Neural cell (in vitro differentiated cells): ENCODE measurements around the gene CASP12. TPM values are rescaled to one million over a fixed set of nuclear protein-coding genes. Genes with fewer than 3 reads are reported as not detected.

ENCODE experiments used
- H2AFZ ChIP-seq: fragments of 200-600, 300-800 bp; sonication (generic), shearing (Covaris generic); 2 replicates; pipeline ENCODE4 v1.6.0; 2014; ENCODE audit warnings: low read depth, mild to moderate bottlenecking, antibody characterized with exemption, low read length, moderate library complexity
- H3F3A ChIP-seq: fragments of 200-600 bp; shearing (Covaris generic); 2 replicates; pipeline ENCODE4 v1.6.1; 2016; ENCODE audit warnings: mild to moderate bottlenecking, moderate library complexity, mixed read lengths, antibody characterized with exemption, low read length; ENCODE audit not compliant: insufficient read depth, poor library complexity, severe bottlenecking
- H3K27ac ChIP-seq: fragments of 200-600, 300-800 bp; sonication (generic), shearing (Covaris generic); 2 replicates; pipeline ENCODE4 v1.5.1; 2014; ENCODE audit warnings: mild to moderate bottlenecking, low read length, moderate library complexity
- H3K27me3 ChIP-seq: fragments of 300-800, 200-600 bp; sonication (generic), shearing (Covaris generic); 2 replicates; pipeline ENCODE4 v1.6.0; 2014; ENCODE audit warnings: mild to moderate bottlenecking, low read depth, low read length, moderate library complexity; ENCODE audit not compliant: insufficient read depth
- H3K36me3 ChIP-seq: fragments of 300-800, 200-600 bp; sonication (generic), shearing (Covaris generic); 2 replicates; pipeline ENCODE4 v1.5.1; 2014; ENCODE audit warnings: mild to moderate bottlenecking, antibody characterized with exemption, low read length, moderate library complexity; ENCODE audit not compliant: insufficient read depth
- H3K4me2 ChIP-seq: fragments of 300-800, 200-600 bp; sonication (generic), shearing (Covaris generic); 2 replicates; pipeline ENCODE4 v1.6.0; 2014; ENCODE audit warnings: mild to moderate bottlenecking, low read length
- H3K4me3 ChIP-seq: fragments of 300-800, 200-600 bp; sonication (generic), shearing (Covaris generic); 2 replicates; pipeline ENCODE4 v1.5.1; 2014; ENCODE audit warnings: mild to moderate bottlenecking, low read length, moderate library complexity
- H3K79me2 ChIP-seq: fragments of 200-600 bp; shearing (Covaris generic); replicated peaks from 2 replicates; pipeline ENCODE4 v1.6.0; 2014; ENCODE audit warnings: mild to moderate bottlenecking, low read length, moderate library complexity; ENCODE audit not compliant: insufficient read depth
- H3K9ac ChIP-seq: fragments of 300-800, 200-600 bp; sonication (generic), shearing (Covaris generic); 2 replicates; pipeline ENCODE4 v1.6.1; 2016; ENCODE audit warnings: mild to moderate bottlenecking, low read length, mixed read lengths
- H3K9me2 ChIP-seq: fragments of 200-600 bp; shearing (Covaris generic); 2 replicates; pipeline ENCODE4 v1.6.1; 2016; ENCODE audit warnings: mild to moderate bottlenecking, low read length, mixed read lengths; ENCODE audit not compliant: insufficient read depth
- H3K9me3 ChIP-seq: fragments of 200-600, 300-800 bp; sonication (generic), shearing (Covaris generic); 2 replicates; pipeline ENCODE4 v1.6.1; 2016; ENCODE audit warnings: mild to moderate bottlenecking, mixed run types, low read length, moderate library complexity, mixed read lengths
- H4K20me1 ChIP-seq: fragments of 200-600 bp; shearing (Covaris generic); 2 replicates; pipeline ENCODE4 v1.6.1; 2016; ENCODE audit warnings: mild to moderate bottlenecking, mixed run types; ENCODE audit not compliant: insufficient read depth
- CTCF ChIP-seq: fragments of 450-650 bp; IDR thresholded peaks from 2 replicates; pipeline ENCODE4 v1.5.1; 2014; ENCODE audit warnings: antibody characterized with exemption, mild to moderate bottlenecking, moderate library complexity; ENCODE audit not compliant: poor library complexity, severe bottlenecking
- EP300 ChIP-seq: fragments of 450-650 bp; conservative IDR thresholded peaks from 2 replicates; pipeline ENCODE4 v1.6.1; 2014; ENCODE audit warnings: antibody characterized with exemption, mild to moderate bottlenecking, moderate library complexity; ENCODE audit not compliant: poor library complexity, severe bottlenecking
- EZH2 ChIP-seq: fragments of 200-600, 300-800 bp; shearing (Covaris generic), sonication (generic); IDR thresholded peaks from 2 replicates; pipeline ENCODE4 v1.6.1; 2014; ENCODE audit warnings: antibody characterized with exemption, low read length, borderline replicate concordance, mild to moderate bottlenecking; ENCODE audit not compliant: insufficient read depth, poor library complexity, severe bottlenecking
- MXI1 ChIP-seq: fragments of 450-650 bp; conservative IDR thresholded peaks from 2 replicates; pipeline ENCODE4 v1.6.1; 2014; ENCODE audit warnings: antibody characterized with exemption, mild to moderate bottlenecking; ENCODE audit not compliant: poor library complexity, severe bottlenecking
- POLR2AphosphoS5 ChIP-seq: IDR thresholded peaks from 2 replicates; pipeline ENCODE4 v1.6.1; 2012
- RAD21 ChIP-seq: fragments of 450-650 bp; conservative IDR thresholded peaks from 2 replicates; pipeline ENCODE4 v1.6.1; 2014; ENCODE audit warnings: antibody characterized with exemption, mild to moderate bottlenecking, moderate library complexity
- REST ChIP-seq: IDR thresholded peaks from 2 replicates; pipeline ENCODE4 v1.6.1; 2012; ENCODE audit warnings: borderline replicate concordance
- SMC3 ChIP-seq: fragments of 450-650 bp; conservative IDR thresholded peaks from 2 replicates; pipeline ENCODE4 v1.6.1; 2014; ENCODE audit warnings: antibody characterized with exemption, mild to moderate bottlenecking, moderate library complexity; ENCODE audit not compliant: poor library complexity
- TAF1 ChIP-seq: IDR thresholded peaks from 2 replicates; pipeline ENCODE4 v1.6.1; 2012; ENCODE audit warnings: low read depth
- polyA plus RNA-seq: library from polyadenylated mRNA; depleted of rRNA; stranded (reverse); fragments of >200 nt; gene quantifications from 2 replicates; pipeline ENCODE4 v1.2.3, GENCODE V29; 2014

CASP12 gene
- polyA plus RNA-seq, 1 donor from 2014 or later, result not detected

GRCh38 chr11:104881117-104881794, 17.0 kb downstream of the CASP12 start:
- H3K9ac ChIP-seq, result no peak overlapping the region
- H3F3A ChIP-seq, result no peaks in the 10 kb centered on the region
- H4K20me1 ChIP-seq, result no peaks in the 10 kb centered on the region
- H2AFZ ChIP-seq, result no peak overlapping the region
- H3K9me3 ChIP-seq, result no peaks in the 10 kb centered on the region
- H3K79me2 ChIP-seq, result no peaks in the 10 kb centered on the region
- no peak overlapping the region for H3K4me2 ChIP-seq
- H3K36me3 ChIP-seq, result no peaks in the 10 kb centered on the region
- H3K27ac ChIP-seq, result no peak overlapping the region
- no peak overlapping the region for H3K4me3 ChIP-seq
- no peaks in the 10 kb centered on the region for H3K27me3 ChIP-seq
- no peaks in the 10 kb centered on the region for H3K9me2 ChIP-seq
- TF ChIP-seq EP300, result no peak
- TF ChIP-seq SMC3, result no peak
- TF ChIP-seq REST, result no peak
- TF ChIP-seq CTCF, result no peak
- no peak for TF ChIP-seq TAF1
- no peak for TF ChIP-seq MXI1
- TF ChIP-seq EZH2, result no peak

GRCh38 chr11:104879514-104880190, 18.6 kb downstream of the CASP12 start:
- H3K4me2 ChIP-seq, result no peak overlapping the region
- H3K9me2 ChIP-seq, result no peaks in the 10 kb centered on the region
- H3K79me2 ChIP-seq, result no peaks in the 10 kb centered on the region
- H3K27me3 ChIP-seq, result no peaks in the 10 kb centered on the region
- no peak overlapping the region for H3K9ac ChIP-seq
- H2AFZ ChIP-seq, result no peak overlapping the region
- no peaks in the 10 kb centered on the region for H3K9me3 ChIP-seq
- no peak overlapping the region for H3K4me3 ChIP-seq
- H3F3A ChIP-seq, result no peaks in the 10 kb centered on the region
- H3K36me3 ChIP-seq, result no peaks in the 10 kb centered on the region
- H4K20me1 ChIP-seq, result no peaks in the 10 kb centered on the region
- TF ChIP-seq REST (no peak), MXI1 (no peak), SMC3 (no peak), RAD21 (no peak), TAF1 (no peak), EP300 (no peak), CTCF (no peak), EZH2 (no peak), POLR2AphosphoS5 (no peak)
- H3K27ac ChIP-seq, result no peak overlapping the region
